SK-N-MC (cell line): ENCODE results near the gene PNPLA8.

ENCODE experiments used
- DNase-seq: peaks from one replicate; pipeline ENCODE4 v3.0.0-alpha.2; 2011; ENCODE audit warnings: low read depth, low spot score
- H3K27ac ChIP-seq: fragments of 200-600 bp; sonication (generic); 2 replicates; pipeline ENCODE4 v1.5.1; 2016; ENCODE audit warnings: mixed run types
- H3K36me3 ChIP-seq: fragments of 200-600 bp; sonication (generic); 2 replicates; pipeline ENCODE4 v1.6.1; 2017; ENCODE audit warnings: antibody characterized with exemption, low read length, mixed read lengths; ENCODE audit not compliant: insufficient read depth
- H3K4me3 ChIP-seq: fragments of 200-600 bp; sonication (generic); 2 replicates; pipeline ENCODE4 v1.5.1; 2016
- H3K9ac ChIP-seq: fragments of 200-600 bp; sonication (generic); 2 replicates; pipeline ENCODE4 v1.8.0; 2017; ENCODE audit warnings: mixed run types, mixed read lengths; ENCODE audit not compliant: insufficient read length
- H3K9me3 ChIP-seq: fragments of 200-600 bp; sonication (generic); 2 replicates; pipeline ENCODE4 v1.6.1; 2017; ENCODE audit warnings: low read depth, mild to moderate bottlenecking, antibody characterized with exemption, low read length, moderate library complexity, mixed read lengths
- EZH2 ChIP-seq: fragments of 200-600 bp; sonication (generic); IDR thresholded peaks from one replicate; pipeline ENCODE4 v1.6.1; 2017; ENCODE audit warnings: antibody characterized with exemption
- FOXP2 ChIP-seq: optimal IDR thresholded peaks from 2 replicates; pipeline ENCODE3; 2011; ENCODE audit warnings: mild to moderate bottlenecking, moderate library complexity; ENCODE audit not compliant: insufficient read depth; ENCODE audit errors: extremely low read length, control extremely low read depth
- POLR2AphosphoS5 ChIP-seq: IDR thresholded peaks from 2 replicates; pipeline ENCODE4 v1.6.1; 2012; ENCODE audit warnings: mild to moderate bottlenecking, low read depth, low read length, borderline replicate concordance

The PNPLA8 gene

DNA sequence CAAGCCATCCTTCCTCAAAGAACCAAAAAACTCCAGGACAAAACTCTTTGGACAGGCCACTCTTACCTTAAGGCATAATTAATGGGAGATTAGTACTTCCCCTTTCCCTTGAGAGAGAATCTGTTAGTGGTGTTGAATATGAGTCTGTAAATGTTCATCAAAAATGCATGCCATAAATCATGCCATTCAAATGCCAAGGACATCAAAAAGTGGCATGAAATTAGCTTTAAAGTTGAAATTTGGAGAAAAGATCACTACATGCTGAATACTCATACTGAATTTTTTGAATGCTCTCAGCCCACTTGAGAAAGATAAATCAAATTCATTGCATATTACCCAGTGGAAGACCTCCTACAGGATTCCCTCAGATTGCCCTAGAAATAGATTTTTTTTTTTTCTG lies 76.4 kb downstream of the PNPLA8 start:
- H3K4me3 ChIP-seq, result no peak overlapping the region
- no peaks in the 10 kb centered on the region for H3K9me3 ChIP-seq
- H3K36me3 ChIP-seq, result no peaks in the 10 kb centered on the region
- no peak overlapping the region for H3K27ac ChIP-seq
- no peak overlapping the region for H3K9ac ChIP-seq
- no peak for TF ChIP-seq POLR2AphosphoS5
- no peak for TF ChIP-seq FOXP2
- TF ChIP-seq EZH2, result no peak
- DNase-seq, result no peak

DNA sequence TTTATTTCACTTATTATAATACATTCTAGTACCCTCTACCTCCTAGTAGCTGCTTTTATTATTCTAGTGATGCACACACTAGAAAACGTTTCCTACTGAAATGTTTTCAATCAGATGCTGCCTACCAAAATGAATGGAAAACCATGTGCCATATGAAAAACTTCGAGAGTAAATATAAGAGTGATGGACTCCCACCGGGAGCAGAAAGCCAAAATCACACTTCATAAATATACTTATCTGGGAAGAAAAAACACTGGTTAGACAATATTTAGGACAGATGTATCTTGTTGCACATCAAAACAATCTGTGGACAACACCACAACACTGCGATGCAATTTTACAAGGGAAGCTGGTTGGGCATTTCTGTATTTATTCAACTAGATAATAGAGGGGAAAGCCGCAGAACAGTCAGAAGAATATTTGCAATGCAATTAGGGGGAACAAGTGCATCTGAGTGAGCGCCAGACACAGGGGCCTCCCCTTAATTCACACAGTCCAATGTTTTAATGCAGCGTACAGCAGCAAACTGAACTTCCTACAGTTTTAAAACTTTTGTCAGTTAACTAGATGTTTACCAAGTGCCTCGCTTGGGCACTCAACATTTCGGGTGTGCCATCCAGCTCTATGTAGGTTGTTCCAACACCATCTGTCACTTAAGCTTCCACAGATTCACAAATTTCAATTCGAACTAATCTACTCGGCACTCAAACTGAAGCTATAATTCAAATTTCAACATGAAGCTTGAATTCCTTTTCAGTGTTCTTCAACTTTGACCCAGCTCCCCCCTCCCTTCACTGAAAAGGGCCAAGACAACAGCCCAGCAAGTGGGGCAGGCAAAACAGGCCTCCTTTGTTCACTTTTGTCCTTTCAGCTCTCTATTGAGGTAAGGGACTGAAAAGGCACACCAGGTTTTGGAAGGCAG lies 77.1 kb downstream of the PNPLA8 start:
- TF ChIP-seq FOXP2 (no peak), EZH2 (no peak), POLR2AphosphoS5 (no peak)
- no peak for DNase-seq
- Histone ChIP-seq H3K9ac (no peak overlapping the region), H3K4me3 (no peak overlapping the region), H3K9me3 (no peaks in the 10 kb centered on the region), H3K36me3 (no peaks in the 10 kb centered on the region), H3K27ac (no peak overlapping the region)

DNA sequence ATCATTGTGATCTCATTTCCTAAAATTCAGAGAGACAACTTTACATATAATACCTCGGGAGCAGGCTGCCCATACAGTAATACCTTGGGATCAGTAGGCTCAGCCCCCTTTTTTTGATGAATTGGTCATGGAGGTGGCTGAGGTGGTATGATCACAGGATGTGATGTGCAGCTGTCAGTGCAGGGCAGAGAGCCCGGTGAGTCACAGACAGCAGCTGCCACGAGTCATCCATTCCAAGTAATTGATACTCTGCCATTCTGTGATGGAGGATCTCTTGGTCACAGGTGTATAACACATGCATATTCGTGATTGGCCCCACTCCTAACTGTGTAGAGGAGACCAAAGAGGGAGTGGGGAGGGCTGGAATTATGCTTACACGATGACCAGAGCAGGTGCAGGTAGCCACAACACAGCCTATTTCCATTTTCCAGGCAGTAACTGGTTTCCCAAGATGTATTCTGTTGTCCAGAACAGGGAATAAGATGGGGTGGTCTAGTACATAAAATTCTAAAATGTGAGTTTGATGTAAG lies 83.8 kb downstream of the PNPLA8 start:
- no peak overlapping the region for H3K27ac ChIP-seq
- no peaks in the 10 kb centered on the region for H3K36me3 ChIP-seq
- no peak for DNase-seq
- no peak overlapping the region for H3K4me3 ChIP-seq
- H3K9me3 ChIP-seq, result no peaks in the 10 kb centered on the region
- TF ChIP-seq POLR2AphosphoS5 (no peak), FOXP2 (no peak), EZH2 (no peak)
- no peak overlapping the region for H3K9ac ChIP-seq

- no peak for DNase-seq
- H3K9me3 ChIP-seq, result no peaks in the 10 kb centered on the region
- H3K36me3 ChIP-seq, result no peaks in the 10 kb centered on the region
- TF ChIP-seq FOXP2 (no peak), EZH2 (no peak), POLR2AphosphoS5 (no peak)
- no peak overlapping the region for H3K4me3 ChIP-seq
- H3K9ac ChIP-seq, result no peak overlapping the region
- H3K27ac ChIP-seq, result no peak overlapping the region
Observed at GRCh38 chr7:108441392-108441955, 84.5 kb downstream of the PNPLA8 start.

GRCh38 chr7:108440613-108441012 lies 85.3 kb downstream of the PNPLA8 start:
- TF ChIP-seq EZH2 (no peak), FOXP2 (no peak), POLR2AphosphoS5 (no peak)

GRCh38 chr7:108436906-108437305 lies 89.0 kb downstream of the PNPLA8 start:
- Histone ChIP-seq H3K9ac (no peak overlapping the region), H3K9me3 (no peaks in the 10 kb centered on the region), H3K4me3 (no peak overlapping the region), H3K36me3 (no peaks in the 10 kb centered on the region), H3K27ac (no peak overlapping the region)
- TF ChIP-seq EZH2 (no peak), POLR2AphosphoS5 (no peak), FOXP2 (no peak)
- DNase-seq, result no peak

More at GRCh38 chr7:108440613-108441012, 85.3 kb downstream of the PNPLA8 start:
- H3K9ac ChIP-seq, result no peak overlapping the region
- H3K27ac ChIP-seq, result no peak overlapping the region
- no peaks in the 10 kb centered on the region for H3K36me3 ChIP-seq
- H3K9me3 ChIP-seq, result no peaks in the 10 kb centered on the region
- DNase-seq, result no peak
- H3K4me3 ChIP-seq, result no peak overlapping the region

GRCh38 chr7:108434010-108434409 lies 91.9 kb downstream of the PNPLA8 start:
- TF ChIP-seq EZH2 (no peak), POLR2AphosphoS5 (no peak), FOXP2 (no peak)
- H3K36me3 ChIP-seq, result no peaks in the 10 kb centered on the region
- H3K9ac ChIP-seq, result no peak overlapping the region
- no peak overlapping the region for H3K4me3 ChIP-seq
- DNase-seq, result no peak
- H3K9me3 ChIP-seq, result no peaks in the 10 kb centered on the region
- H3K27ac ChIP-seq, result no peak overlapping the region

DNA sequence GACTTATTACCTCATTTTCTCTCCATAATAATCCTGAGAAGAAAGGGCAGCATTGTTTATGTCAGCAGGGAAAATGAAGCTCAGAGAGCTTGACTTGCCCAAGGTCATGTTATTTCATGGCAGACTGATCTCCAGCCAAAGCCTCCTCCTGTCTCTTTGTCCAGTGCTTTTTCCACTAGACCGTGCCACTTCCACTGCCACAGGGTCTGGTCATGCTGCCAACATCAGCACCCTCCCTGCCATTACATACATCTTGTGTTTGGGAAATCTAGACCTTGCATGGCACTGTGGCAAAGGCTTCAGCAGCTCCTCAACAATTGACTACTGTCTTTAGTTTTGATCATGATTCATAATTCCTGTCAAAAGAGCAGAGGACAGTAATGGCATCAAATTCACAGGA lies 94.8 kb downstream of the PNPLA8 start:
- TF ChIP-seq POLR2AphosphoS5, result no peak
- no peak for TF ChIP-seq FOXP2
- TF ChIP-seq EZH2, result no peak
- Histone ChIP-seq H3K9me3 (no peaks in the 10 kb centered on the region), H3K36me3 (no peaks in the 10 kb centered on the region), H3K4me3 (no peak overlapping the region), H3K27ac (no peak overlapping the region), H3K9ac (no peak overlapping the region)
- no peak for DNase-seq

- no peak overlapping the region for H3K9ac ChIP-seq
- TF ChIP-seq FOXP2 (no peak), POLR2AphosphoS5 (no peak), EZH2 (no peak)
- no peaks in the 10 kb centered on the region for H3K9me3 ChIP-seq
- DNase-seq, result no peak
- no peak overlapping the region for H3K27ac ChIP-seq
- no peak overlapping the region for H3K4me3 ChIP-seq
- no peaks in the 10 kb centered on the region for H3K36me3 ChIP-seq
Observed at GRCh38 chr7:108430664-108431063, 95.3 kb downstream of the PNPLA8 start.
